RCC 7860 (cell line): ENCODE results near the gene CYSLTR2.
"Not testable (repeated sequence)": the region's sequence is repeated elsewhere in the genome, so short reads cannot be mapped to it uniquely, and the experiment has no call there.

Experiments used
- DNase-seq: peaks from one replicate; pipeline ENCODE4 v3.0.0-alpha.2; 2015; ENCODE audit warnings: low spot score
- FAIRE-seq: peaks from 2 replicates; lab custom pipeline; 2012; peaks lifted over from hg19 to GRCh38; lab: Jason Lieb, UNC

CYSLTR2 gene

DNA sequence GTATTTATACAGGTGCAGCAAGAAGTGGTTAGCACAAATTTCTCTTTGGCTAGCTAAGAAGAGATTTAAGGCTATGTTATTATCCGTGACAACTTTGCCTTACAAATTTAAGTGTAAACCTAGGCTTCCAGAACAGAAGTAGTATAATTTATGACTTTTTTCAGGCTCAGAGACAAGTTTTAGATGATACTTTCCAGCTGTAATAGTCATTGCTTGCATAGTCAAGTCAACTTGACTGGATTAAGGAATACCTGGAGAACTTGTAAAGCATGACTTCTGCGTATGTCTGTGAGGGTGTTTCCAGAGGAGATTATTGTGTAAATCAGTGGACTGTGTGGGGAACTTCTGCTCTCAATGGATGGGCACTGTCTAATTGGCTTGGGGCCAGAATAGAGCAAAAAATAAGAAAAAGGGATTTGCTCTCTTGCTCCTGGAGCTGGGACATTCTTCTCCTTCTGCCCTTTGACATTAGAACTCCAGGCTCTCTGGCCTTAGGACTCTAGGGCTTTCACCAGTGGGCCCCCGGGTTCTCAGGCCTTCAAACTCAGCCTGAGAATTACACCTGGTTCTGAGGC, 33.0 kb downstream of the CYSLTR2 start:
- FAIRE-seq (no peak), DNase-seq (no peak)

DNA sequence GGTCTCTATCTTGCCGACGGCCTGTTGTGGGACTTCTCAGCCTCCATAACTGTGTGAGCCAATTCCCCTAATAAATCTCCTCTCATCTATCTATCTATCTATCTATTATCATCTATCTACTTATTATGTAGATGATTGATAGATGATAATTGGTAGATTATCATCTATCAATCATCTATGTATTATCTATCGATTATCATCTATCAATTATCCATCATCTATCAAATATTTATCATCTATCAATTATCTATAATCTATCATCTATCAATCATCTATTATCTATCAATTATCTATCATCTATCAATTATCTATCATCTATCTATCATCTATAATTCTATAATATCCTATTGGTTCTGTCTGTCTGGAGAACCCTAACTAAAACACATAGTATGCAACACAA, 33.5 kb downstream of the CYSLTR2 start:
- FAIRE-seq = no peak
- DNase-seq = no peak

DNA sequence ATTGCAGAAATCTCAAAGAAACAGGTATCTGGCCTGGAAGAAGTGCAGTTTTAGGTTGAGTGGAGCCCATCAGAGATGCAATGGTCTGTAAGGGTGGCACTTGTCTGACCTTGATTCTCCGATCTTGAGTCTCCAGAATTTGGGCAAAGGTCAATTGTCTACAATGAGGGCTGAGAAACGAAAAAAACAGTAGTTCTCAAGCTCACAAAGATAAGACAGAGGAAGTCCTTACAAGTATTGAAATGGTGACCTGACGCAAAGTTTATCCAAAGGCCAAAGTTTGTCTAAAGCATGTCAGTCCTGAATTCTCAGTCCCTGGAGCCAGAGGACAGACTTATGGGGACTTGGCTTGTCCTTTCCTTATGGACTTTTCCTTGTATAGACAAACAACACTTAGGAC, 40.3 kb downstream of the CYSLTR2 start:
- FAIRE-seq (no peak), DNase-seq (no peak)

DNA sequence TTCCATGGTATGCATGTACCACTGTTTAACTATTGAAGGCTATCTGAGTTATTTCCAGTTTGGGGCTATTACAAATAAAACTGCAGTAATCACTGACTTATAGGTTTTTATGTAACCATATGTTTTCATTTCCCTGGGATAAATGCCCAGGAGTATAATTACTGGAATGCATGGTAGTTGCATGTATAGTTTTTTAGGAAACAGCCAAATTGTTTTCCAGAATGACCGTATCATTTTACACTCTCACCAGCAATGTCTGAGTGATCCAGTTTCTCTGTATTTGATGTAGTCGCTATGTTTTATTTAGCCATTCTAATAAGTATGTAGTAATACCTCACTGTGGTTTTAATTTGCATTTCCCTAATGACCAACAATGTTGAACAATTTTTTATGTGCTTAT, 42.0 kb downstream of the CYSLTR2 start:
- FAIRE-seq = no peak
- no peak for DNase-seq

DNA sequence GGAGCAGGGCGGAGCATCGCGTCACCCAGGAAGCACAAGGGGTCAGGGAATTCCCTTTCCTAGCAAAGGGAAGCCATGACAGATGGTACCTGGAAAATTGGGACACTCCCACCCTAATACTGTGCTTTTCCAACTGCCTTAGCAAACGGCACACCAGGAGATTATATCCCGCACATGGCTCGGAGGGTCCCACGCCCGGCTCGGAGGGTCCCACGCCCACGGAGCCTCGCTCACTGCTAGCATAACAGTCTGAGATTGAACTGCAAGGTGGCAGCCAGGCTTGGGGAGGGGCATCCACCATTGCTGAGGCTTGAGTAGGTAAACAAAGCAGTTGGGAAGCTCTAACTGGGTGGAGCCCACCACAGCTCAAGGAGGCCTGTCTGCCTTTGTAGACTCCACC, 42.9 kb downstream of the CYSLTR2 start:
- not testable (repeated sequence) for DNase-seq, FAIRE-seq

DNA sequence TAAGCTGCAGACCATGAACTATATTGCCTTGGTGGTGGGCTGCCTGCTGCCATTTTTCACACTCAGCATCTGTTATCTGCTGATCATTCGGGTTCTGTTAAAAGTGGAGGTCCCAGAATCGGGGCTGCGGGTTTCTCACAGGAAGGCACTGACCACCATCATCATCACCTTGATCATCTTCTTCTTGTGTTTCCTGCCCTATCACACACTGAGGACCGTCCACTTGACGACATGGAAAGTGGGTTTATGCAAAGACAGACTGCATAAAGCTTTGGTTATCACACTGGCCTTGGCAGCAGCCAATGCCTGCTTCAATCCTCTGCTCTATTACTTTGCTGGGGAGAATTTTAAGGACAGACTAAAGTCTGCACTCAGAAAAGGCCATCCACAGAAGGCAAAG, 53.7 kb downstream of the CYSLTR2 start:
- FAIRE-seq = no peak
- no peak for DNase-seq

DNA sequence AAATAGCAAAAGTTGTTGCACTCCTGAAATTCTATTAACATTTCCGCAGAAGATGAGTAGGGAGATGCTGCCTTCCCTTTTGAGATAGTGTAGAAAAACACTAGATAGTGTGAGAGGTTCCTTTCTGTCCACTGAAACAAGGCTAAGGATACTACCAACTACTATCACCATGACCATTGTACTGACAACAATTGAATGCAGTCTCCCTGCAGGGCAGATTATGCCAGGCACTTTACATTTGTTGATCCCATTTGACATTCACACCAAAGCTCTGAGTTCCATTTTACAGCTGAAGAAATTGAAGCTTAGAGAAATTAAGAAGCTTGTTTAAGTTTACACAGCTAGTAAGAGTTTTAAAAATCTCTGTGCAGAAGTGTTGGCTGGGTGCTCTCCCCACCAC, 55.0 kb downstream of the CYSLTR2 start:
- FAIRE-seq = no peak
- DNase-seq = no peak

DNA sequence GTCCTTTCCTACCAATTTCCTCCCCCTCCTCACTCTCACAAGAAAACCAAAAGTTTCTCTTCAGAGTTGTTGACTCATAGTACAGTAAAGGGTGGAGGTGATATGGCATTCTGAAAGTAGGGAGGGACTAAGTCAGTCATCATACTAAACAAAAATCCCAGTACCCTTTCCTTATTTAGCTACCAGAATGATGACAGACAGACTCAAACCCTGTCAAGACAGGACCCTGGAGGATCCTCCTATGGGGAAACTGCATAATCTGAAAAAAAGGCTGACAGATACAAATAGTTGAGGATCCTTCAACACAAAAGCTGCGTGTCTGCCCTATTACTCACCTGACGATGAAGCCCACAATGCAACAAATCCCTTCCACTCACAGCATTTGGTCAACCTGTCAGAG, 55.5 kb downstream of the CYSLTR2 start:
- FAIRE-seq (no peak), DNase-seq (no peak)

DNA sequence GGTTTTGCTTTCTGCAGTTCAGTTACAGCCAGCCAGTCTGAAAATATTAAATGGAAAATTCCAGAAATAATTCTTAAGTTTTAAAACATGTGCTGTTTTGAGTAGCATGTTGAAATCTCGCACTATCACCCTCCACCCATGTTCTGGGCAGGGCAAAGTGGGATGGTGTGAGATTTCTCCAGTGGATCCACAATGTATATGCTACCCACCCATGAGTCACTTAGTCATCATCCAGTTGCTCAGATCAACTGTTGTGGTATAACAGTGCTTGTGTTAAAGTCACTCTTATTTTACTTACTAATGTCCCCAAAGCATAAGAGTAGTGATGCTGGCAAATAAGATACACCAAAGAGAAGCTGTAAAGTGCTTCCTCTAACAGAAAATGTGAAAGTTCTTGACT, 56.4 kb downstream of the CYSLTR2 start:
- FAIRE-seq = no peak

DNA sequence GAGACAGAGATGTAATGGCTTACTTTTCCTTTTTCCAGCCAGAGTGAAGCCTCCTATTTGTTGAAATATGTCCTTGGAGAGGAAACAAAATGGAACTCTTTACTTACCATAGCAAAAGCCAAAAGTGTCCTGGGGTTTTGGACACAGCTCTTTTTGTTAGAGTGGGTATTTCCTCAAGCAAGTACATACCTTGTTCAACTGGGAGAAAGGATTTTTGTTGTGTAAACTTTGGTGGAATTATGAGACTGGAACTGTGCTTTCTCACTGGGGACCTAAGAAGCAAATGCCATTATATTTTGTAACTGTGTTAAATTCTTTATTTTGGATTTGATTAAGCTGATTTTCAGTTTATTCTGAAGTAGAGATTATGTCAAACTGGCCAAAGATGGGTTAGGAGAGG, 58.4 kb downstream of the CYSLTR2 start:
- DNase-seq (no peak), FAIRE-seq (no peak)

More for the DNA sequence above, 56.4 kb downstream of the CYSLTR2 start:
- DNase-seq = no peak

DNA sequence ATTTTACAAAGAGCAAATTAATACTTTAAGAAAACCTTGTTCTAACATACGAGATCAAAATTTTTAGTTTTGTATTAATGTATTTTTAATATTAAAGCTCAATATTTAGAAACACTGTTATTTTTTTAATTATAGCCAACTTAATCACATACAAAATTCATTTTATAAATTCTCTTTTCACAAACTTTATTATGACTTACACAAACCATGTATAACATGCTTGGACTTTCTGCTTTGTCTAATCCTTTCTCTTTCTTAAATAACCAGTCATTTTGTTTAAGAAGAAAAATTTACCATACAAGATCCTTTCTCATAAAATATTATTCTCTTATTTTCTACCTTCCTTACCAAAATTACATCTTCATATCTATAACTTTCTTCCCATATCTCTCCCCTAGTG, 62.2 kb downstream of the CYSLTR2 start:
- no peak for FAIRE-seq
- DNase-seq = no peak

DNA sequence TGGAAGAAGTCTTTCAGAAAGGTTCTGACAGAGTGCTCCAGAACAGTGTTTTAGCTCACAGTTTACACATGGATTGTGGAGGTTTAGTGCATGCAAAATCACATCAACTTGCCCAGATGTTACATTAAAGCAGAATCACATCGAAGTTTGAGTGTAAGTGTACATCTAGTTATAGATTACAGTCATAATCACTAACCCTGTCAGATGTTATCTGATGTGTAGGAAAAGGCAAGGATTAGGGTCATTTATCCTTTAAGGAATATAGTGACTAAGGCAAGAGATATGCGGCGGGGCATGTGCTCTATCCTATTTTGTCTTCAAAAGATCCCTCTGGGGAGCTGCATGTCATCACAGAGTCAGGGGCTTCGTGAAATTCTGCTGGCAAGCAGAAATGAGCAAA, 66.9 kb downstream of the CYSLTR2 start:
- no peak for FAIRE-seq

DNA sequence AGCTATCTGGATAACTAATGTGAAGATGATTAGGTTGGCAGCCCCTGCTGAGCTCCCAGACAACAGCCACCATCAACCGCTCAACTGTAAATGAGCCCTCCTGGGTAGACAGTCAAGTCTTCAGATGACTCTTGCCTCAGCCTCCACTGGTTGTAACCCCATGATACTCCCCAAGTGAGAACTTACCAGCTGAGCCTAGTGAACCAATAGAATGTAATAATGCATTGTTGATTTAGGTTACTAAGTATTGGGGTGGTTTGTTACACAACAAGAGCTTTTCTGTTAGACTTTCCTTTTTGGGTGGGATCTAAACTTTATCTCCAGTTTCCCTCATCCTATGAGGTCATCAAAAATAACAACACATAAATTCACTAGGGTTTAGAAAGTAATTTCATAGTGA, 69.4 kb downstream of the CYSLTR2 start:
- FAIRE-seq (no peak), DNase-seq (no peak)

More for the DNA sequence above, 66.9 kb downstream of the CYSLTR2 start:
- DNase-seq = no peak

DNA sequence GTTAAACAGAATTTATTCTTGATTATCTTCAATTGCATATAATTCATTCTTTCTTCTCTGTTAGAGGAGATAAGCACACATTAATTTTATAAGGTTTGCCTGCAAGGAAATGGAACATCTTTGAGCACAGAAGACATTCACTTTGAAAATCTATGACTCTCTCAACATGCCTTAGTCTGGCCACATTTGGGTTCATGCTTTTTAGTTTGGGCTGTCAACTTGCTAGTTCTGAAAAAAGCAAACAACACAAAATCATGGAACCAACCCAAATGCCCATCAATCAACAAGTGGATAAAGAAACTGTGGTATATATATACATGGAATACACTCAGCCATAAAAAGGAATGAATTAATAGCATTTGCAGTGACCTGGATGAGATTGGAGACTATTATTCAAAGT, 71.5 kb downstream of the CYSLTR2 start:
- FAIRE-seq = no peak
- DNase-seq = no peak

DNA sequence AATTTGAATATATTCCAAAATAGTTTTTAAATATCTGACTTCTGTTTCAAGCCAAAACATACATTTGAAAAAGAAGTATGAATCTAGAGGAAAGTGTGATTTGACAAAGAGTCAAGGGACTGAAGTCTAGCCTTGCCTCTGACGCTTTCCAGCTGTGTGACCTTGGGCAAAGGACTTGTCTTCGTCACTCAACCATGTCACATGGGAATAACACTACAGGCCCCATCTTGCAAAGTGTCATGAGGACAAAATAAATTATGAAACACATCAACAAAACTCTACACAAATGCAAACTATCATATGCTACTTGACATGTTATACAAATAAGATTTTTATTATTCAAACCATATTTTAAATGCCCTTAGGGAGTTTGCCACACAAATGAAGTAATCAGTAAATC, 73.0 kb downstream of the CYSLTR2 start:
- DNase-seq (no peak), FAIRE-seq (no peak)

DNA sequence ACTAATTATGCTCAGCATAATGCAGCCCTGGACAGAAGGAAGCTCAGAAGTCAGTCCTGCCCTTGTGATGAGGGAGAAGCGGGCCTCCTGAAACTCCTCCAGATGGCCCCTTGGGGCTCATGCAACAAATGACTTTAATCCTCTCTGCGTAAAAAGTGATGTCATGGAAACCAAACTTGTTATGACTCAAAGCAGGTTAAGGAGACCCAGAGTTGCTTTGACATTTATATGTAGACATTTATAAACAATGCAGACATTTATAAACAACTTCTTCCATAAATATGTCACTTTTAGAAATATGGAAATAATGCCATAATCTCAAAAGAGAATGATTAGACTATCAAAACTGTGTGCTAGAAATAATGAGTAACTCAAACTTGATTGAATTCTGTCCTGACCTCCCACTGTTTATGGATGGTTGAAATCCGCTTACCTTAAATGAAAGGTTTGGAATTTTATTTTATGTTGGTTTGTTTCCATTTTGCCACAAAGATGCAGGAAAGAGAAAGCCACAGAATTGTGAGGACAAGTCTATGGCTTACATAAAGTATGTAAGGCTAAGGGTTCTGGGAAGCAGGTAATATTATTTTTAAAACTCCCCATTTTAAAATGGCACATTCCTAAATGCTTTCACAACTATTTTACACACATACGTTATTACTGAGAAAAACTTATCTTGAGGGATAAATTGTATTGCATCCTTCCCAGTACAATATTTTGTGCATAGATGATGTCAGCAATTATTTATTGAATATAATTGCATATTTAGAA, 73.7 kb downstream of the CYSLTR2 start:
- FAIRE-seq (no peak), DNase-seq (no peak)

DNA sequence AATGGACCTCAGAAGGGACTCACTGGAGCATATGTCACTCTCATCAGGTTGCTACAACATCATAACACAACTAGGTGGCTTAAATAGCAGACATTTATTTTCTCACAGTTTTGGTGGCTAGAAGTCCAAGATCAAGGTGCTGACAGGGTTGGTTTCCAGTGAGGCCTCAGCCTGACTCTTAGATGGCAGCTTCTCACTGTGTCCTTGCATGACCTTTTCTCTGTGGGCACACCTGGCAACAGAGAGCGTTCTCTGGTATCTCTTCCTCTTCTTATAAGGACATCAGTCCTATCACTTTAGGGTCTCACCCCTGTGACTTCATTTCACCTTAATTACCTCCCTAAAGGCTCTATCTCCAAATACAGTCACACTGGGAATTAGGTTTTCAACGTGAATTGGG, 74.5 kb downstream of the CYSLTR2 start:
- DNase-seq (no peak), FAIRE-seq (no peak)

DNA sequence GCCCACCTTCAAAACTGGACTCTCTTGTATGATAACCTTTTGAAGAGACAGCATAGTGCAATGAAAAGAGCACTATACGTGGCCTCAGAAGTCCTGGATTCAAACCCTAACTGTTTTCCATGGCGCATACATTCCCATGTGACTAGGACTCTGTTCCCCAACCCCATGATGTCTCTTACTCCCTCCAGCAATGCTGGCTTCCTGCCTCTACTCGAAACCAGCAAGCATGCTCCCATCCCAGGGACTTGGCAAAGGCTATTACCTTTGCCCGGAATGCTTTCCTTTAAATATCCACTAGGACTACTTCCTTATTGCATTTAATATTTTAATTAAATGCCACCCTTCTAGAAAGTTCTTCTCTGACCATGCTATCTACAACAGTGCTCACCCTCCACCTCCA, 75.1 kb downstream of the CYSLTR2 start:
- FAIRE-seq (no peak), DNase-seq (no peak)

DNA sequence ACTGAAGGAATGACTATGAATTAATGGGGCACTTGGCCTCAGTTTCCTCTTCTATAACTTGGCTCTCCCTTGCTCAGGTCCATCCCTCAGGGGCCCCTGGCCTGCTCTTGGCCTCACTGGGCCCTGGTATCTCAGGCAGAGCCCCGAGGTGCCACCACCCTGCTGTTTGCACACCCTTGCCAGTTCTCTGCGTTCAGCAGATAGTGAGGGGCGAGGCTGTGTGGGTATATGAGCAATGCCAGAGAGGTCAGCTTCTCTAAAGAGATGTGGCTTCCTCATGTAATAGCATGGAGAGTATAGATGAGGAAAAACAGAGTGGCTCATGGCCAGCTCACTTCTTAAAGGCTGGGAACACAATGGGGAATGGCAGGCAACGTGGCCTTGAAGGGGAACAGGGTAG, 76.1 kb downstream of the CYSLTR2 start:
- no peak for FAIRE-seq
- no peak for DNase-seq

DNA sequence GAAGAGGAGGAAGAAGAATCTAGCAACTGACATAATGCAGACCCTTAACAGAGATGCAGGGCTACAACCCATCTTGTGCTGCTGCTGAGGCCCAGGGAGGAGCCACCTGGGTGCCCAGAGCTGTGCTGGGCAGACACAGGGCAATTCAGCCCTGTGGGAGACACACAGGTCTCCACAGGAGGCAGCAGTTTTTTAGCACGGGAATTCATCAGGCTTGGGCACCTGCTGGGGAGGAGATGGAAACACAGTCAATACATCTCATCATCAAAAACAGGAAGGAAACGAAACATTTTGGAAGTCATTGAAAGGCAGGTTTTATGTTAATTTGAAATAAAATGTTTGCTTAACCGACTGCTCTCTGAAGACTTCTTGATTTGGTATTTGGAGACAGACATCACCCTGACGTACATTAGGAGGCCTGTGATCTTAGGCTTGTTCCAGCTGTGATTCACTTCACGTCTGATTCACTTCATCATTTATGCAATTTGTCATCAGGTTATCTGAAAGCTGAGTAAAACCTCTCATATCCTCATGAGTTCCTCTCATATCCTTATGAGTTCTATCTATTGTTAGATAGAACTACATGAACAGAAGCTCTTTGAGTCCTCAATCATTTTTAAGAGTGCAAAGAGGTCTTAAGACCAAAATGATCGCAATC, 77.4 kb downstream of the CYSLTR2 start:
- DNase-seq (no peak), FAIRE-seq (no peak)

DNA sequence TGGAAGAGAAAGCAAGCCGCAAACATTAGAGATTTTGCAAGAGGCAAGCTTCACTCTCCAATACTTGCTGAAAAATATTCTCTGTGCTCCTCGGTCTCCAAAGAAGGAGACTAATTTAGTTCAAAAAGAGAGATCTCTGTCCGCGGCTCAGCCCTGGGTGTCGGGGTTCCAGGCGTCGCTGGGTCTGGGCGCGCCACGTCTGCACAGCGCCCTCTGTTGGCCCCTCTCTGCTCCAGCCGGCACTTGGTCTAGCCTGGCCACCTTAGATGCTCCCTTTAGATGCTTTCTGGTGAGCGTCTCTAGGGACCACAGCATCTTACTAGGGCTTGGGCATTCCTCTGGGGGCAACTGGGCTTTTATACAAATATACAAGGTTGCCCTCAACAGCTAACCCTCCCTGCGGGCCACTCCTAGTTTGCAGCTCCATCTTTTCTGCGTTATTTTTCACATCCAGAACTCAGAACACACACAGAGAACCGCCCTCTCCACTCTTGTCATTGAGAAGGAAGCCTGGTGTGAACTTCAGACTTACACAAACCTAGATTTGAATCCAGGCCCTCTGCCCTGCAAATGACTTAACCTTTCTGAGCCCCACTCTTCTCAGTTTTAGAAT, 78.3 kb downstream of the CYSLTR2 start:
- FAIRE-seq (no peak), DNase-seq (no peak)
